ENCODE results near the gene ENTPD1.

GRCh38 chr10:95741807-95742467, 14.0 kb upstream of the ENTPD1 start:
- TF ChIP-seq CTCF (IDR thresholded peaks at IDR 0.05; ENCODE audit: insufficient read depth, low read length, poor library complexity, severe bottlenecking) (no peak), EZH2phosphoT487 (conservative IDR thresholded peaks at IDR 0.05; ENCODE audit: low read length) (no peak)

Data from SU-DHL-6 (cell line).